HCEC 1CT (cell line): Measurements from ENCODE around the gene CCNG1.
A peak's percentile ranks its signal among the peaks of the same experiment; 100 is the strongest.
"Not testable (repeated sequence)": the region's sequence is repeated elsewhere in the genome, so short reads cannot be mapped to it uniquely, and the experiment has no call there.

Experiments used
- DNase-seq: peaks from one replicate; pipeline ENCODE4 v3.0.0-alpha.2; 2017

The CCNG1 gene

DNA sequence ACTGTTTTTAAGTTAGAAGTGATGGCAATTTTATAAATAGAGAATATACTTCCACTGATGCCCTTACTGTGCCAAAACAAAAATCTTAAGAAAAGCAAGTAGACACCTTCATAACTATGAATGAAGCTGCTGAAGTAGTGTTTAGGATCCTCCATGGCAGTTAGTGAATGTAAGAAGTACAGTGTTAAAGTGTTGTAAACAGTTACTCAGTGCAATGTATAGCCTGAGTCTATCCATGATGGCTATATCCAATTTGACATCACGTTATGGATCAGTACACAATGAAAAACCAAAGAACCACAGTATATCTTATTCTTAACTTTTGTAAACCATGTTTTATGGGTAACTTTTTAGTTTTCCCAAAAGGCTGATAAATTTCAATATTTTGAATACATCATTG lies 7.1 kb downstream of the CCNG1 start:
- DNase-seq: no peak

- no peak for DNase-seq
Observed at GRCh38 chr5:163445345-163445744, 8.0 kb downstream of the CCNG1 start.

- DNase-seq: no peak
Observed at GRCh38 chr5:163447191-163447590, 9.8 kb downstream of the CCNG1 start.

- DNase-seq: no peak
Observed at GRCh38 chr5:163447875-163448274, 10.5 kb downstream of the CCNG1 start.

DNA sequence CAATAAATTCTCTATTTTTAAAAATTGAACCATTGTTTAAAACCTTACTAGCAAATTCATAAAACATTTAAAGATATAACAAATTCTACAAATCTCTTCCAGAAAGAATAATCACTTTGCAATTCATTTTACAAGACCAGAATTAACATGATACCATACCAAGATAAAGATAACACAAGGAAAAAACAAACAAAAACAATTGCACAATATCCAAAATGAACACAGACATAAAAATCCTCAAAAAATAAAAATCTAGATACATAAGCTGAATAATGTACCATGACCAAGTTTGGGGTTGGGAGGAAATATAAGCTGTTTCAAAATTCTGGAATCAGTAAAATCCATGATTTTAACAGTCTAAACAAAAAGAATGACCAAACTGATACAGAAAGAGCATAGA lies 11.1 kb downstream of the CCNG1 start:
- DNase-seq: no peak

DNA sequence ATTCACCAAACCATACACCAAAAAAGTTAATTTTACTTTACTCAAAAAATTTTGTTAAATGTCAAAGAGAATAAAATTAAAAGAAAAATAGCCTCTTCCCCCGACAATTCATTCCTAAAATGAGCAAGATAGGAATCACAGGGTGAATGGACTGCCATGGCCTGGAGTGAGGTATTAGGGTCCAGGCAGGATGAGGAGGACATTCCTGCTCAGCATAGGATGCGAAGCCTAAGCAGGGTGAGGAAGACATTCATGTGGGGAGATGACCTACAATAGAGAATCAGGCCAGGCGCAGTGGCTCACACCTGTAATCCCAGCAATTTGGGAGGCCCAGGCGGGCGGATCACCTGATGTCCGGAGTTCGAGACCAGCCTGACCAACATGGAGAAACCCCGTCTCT lies 14.1 kb downstream of the CCNG1 start:
- DNase-seq: no peak

DNA sequence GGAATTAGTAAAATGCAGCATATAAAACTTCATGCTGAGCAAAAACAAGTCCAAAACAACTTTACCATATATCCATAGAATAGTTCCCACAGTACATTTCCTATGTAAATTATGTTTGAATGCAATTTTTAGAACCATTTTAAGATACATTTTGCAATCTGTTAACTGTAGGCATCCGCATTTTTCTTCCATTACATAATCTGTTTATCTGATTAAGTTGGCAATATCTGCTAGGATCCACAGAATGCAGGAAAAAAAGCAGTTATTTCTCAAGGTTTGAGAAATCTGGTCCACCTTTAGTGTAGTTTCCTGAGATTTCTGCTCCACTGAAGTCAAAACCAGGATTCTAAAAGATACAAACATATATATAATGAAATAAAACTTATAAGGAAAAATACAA lies 16.3 kb downstream of the CCNG1 start:
- DNase-seq: peak; percentile 64

GRCh38 chr5:163455406-163455805 lies 18.0 kb downstream of the CCNG1 start:
- DNase-seq: not testable (repeated sequence)

- no peak for DNase-seq
Observed at GRCh38 chr5:163456029-163456589, 18.7 kb downstream of the CCNG1 start.

GRCh38 chr5:163456840-163457239 lies 19.4 kb downstream of the CCNG1 start:
- DNase-seq: no peak

DNA sequence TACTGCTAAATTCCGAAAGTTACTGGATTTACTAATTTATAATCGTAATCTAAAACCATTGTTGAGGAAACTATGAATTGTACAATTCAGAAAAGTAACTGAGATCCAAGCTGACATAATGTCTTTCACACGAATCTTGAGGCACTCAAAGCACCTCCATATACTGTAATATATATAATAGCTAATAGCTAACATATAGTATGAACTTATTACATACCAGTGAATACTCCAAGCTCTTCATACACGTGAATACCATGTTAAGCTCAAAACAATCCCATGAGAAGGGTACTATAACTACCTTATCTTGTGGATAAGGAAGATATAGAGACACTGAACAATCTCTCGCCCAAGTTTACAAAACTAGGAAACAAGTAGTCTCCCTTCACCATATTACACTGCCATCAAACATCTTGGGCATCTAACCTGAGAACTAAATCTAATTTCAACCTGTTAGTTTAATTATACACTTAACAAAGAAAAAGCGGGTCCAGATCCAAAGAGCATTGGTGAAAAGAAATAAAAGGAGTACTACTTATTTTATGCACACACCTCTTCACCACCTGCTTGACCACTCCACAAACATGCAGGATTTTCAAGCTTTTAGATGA lies 21.5 kb downstream of the CCNG1 start:
- DNase-seq: no peak

GRCh38 chr5:163459462-163459818 lies 22.0 kb downstream of the CCNG1 start:
- no peak for DNase-seq

GRCh38 chr5:163459819-163460561 lies 22.6 kb downstream of the CCNG1 start, which contains the start of gene NUDCD2:
Gene NUDCD2, minus strand, starts transcription at chr5:163460102. Its CDS starts 52 bp downstream, at chr5:163460050.
- DNase-seq: peak; percentile 99

GRCh38 chr5:163460562-163461171 lies 23.3 kb downstream of the CCNG1 start, which contains the start of gene HMMR:
Gene HMMR, plus strand, starts transcription at chr5:163460632. Its CDS starts 61 bp downstream, at chr5:163460693.
- DNase-seq: peak; percentile 15

- peak; percentile 37 for DNase-seq
Observed at GRCh38 chr5:163463063-163463435, 25.7 kb downstream of the CCNG1 start.

GRCh38 chr5:163467682-163468081 lies 30.3 kb downstream of the CCNG1 start:
- no peak for DNase-seq

DNA sequence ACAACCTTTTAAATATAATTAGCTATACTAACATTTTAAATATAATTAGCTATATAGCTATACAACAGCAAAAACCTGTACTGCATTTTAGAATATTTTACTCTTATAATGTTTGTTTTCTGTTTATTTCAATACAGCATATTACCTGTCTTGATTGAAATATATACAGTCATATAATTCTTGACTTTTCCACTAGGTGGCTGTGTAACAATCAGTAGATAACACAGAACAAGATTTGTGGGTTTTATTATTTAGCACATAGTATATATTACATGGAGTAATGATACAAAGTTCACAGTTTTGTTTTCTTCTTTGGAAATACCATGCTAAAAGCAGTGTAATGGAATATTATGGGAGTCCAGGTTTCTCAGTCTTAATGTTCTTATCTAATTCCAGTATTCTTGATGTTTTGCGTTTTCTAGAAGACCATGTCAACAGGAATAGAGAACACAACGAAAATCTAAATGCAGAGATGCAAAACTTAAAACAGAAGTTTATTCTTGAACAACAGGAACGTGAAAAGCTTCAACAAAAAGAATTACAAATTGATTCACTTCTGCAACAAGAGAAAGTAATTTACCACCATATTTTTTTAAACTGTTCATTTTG lies 36.3 kb downstream of the CCNG1 start:
- peak; percentile 42 for DNase-seq

GRCh38 chr5:163475411-163475810 lies 38.0 kb downstream of the CCNG1 start:
- no peak for DNase-seq

DNA sequence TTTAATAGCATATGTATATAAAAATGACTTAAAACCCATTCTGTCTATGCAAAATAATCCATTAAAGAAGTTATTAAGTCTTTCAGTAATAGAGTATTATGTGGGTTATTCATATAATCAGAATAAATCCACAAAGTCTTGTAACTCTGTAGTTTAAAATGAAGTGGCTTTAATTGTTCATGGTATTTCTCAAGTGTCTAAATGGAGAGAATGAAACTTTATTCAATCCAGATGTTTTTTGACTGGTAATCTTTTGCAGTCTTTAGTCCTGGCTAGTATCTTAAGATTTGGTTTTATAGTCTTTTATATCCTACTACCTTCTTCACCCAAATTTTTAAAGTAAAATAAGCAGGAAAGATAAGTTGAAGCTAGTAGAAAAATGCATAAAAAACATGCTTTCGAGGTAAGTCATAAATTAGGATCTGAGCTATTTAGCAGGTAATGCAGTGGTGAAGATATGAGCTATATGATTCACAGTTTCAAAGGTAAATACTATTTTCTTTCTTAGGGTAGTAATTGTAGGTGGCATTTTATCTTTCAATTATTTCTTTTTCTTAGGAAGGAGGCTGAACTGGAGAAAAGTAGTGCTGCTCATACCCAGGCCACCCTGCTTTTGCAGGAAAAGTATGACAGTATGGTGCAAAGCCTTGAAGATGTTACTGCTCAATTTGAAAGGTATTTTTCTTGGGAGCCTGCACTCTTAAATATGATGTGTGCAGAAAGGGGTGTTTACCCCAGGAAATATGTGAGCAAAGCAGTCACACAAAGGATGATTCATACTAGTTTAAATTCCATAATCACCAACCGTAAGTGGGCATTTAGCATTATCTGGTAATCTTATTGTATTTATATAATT lies 41.0 kb downstream of the CCNG1 start:
- DNase-seq: peak; percentile 68

DNA sequence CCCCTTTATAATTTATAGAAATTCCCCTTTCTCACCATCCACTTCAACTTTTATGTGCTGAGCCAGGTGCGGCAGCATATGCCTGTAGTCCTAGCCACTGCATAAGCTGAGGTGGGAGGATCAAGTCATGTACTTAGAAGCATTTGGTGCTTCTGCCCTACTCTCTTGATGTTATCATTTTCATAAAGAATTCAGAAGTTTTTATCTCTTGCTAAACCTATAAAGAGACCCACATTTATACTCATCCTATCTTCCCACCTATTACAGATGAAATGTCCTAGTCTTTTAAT lies 41.5 kb downstream of the CCNG1 start:
- DNase-seq: no peak

DNA sequence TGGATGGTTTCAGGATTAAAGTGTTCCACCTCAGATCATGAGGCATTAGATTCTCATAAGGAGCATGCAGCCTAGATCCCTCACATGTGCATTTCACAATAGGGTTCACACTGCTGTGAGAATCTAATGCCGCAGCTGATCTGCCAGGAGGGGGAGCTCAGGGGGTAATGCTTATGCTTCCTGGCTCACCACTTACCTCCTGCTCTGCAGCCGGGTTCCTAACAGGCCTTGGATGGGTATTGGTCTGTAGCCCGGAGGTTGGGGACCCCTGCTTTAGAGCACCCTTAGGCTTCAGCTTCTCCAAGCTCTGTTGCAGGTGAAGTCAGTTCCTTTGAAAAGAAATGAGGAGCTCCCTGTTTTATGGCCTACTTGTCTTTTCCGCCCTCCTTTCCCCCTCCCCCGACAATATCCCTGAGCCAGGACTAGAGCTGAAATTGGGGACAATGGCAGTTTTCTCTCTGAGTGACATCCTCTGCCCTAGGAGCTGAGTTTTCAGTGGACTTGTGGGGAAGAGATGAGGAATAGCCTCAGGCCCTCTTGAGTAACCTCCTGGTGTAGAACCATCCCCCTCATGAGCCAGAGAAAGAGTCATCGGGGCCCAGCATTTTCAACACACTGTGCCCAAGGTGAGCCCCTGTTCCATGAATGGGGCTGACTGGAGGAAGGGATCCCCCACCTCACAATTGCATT lies 51.8 kb downstream of the CCNG1 start:
- DNase-seq: peak; percentile 19

DNA sequence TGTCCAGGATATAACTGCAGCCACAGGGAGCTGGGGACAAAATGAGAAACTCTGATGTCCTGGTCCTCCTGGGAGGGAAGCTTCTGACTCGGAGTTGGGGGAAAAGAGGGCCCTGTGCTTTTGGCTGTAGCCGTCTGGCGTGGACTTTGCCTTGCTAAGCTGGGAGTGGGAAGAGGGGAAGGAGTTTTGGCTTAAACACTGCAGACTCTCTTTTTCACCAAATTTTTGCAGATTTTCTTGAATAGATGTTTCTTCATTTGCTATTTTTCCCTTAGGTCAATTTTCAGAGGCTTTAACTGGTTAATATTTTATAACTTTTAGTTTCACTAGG lies 52.3 kb downstream of the CCNG1 start:
- no peak for DNase-seq
